Upper lobe of left lung (tissue), 6 donors: ENCODE measurements around the gene DTNB. TPM values are rescaled to one million over a fixed set of nuclear protein-coding genes. Genes with fewer than 3 reads are reported as not detected.
A peak's percentile ranks its signal among the peaks of the same experiment; 100 is the strongest.

Experiments
- ATAC-seq, 2 donors: fragments of 200-7000 bp; cut with Tn5 transposase; one replicate each; pipeline ENCODE4 v1.9.1; 2022; ENCODE audit warnings: mild to moderate bottlenecking in 2 of 2, moderate library complexity in 2 of 2; ENCODE audit not compliant: low FRiP score in 2 of 2
- DNase-seq, 2 donors: peaks; one replicate each; pipeline ENCODE4 v3.0.0-alpha.2; 2019 to 2020
- H3K27ac ChIP-seq, 4 donors: fragments of 200-600 bp; sonication (generic); one replicate each; pipeline ENCODE4 v1.5.1; 2016 to 2019
- H3K27me3 ChIP-seq, 4 donors: fragments of 200-600 bp; sonication (generic); one replicate each; pipeline ENCODE4 v1.5.1; 2017 to 2019
- H3K36me3 ChIP-seq, 4 donors: fragments of 200-600 bp; sonication (generic); one replicate each; pipeline ENCODE4 v1.5.1; 2016 to 2019
- H3K4me1 ChIP-seq, 4 donors: fragments of 200-600 bp; sonication (generic); one replicate each; pipeline ENCODE4 v1.5.1; 2018 to 2019
- H3K4me3 ChIP-seq, 4 donors: fragments of 200-600 bp; sonication (generic); one replicate each; pipeline ENCODE4 v1.5.1; 2017 to 2019; ENCODE audit warnings: mild to moderate bottlenecking in 2 of 4, moderate library complexity in 1 of 4
- H3K9me3 ChIP-seq, 4 donors: fragments of 200-600 bp; sonication (generic); one replicate each; pipeline ENCODE4 v1.5.1; 2018 to 2019
- CTCF ChIP-seq, 6 experiments: fragments of 450-650 bp in 4 of 6; fragments of 200-600 bp in 2 of 6; sonication (generic) in 2 of 6; IDR thresholded peaks; one replicate each; pipeline ENCODE4 v1.5.1; 2016 to 2019; ENCODE audit warnings: antibody characterized with exemption in 6 of 6
- EP300 ChIP-seq, 4 donors: sonication (generic); formaldehyde crosslinking; IDR thresholded peaks; one replicate each; pipeline ENCODE4 v1.5.1; 2017; ENCODE audit warnings: antibody characterized with exemption in 4 of 4, control low read depth in 2 of 4
- POLR2A ChIP-seq, 4 donors: fragments of 450-650 bp; IDR thresholded peaks; one replicate each; pipeline ENCODE4 v1.5.1; 2016 to 2017; ENCODE audit warnings: antibody characterized with exemption in 4 of 4, mild to moderate bottlenecking in 2 of 4
- POLR2AphosphoS5 ChIP-seq, 2 donors: sonication (generic); formaldehyde crosslinking; IDR thresholded peaks; one replicate each; pipeline ENCODE4 v1.5.1; 2017; ENCODE audit warnings: antibody characterized with exemption in 2 of 2
- WGBS, 2 donors: methylation state at CpG; one replicate each; pipeline ENCODE4 v1.1.5; 2017 to 2018; 5-methylcytosine and 5-hydroxymethylcytosine counted together
- total RNA-seq, 6 donors: library from RNA; depleted of rRNA in 4 of 6; stranded (reverse); fragments of >200 nt in 4 of 6; gene quantifications; one replicate each; pipeline versions ENCODE4 v1.1.0 to v1.2.1, GENCODE V29; 2016 to 2021
- donor health status: DM: no; HTN: no; CAD: no; lungs with moderate emphysema.
- donor health status: DM: no; HTN: yes; CAD: no; lungs with severe emphysema.

Gene DTNB
- total RNA-seq, 6 donors from 2014 or later = 19.3 to 59.7 (median 25.6) TPM

GRCh38 chr2:25532521-25532920, 140.9 kb downstream of the DTNB start:
- 66 to 86% methylated on average over 2 of the region's 2 CpGs for WGBS, 2 donors
- H3K27me3 ChIP-seq = no peaks in the 10 kb centered on the region
- no peak overlapping the region for H3K27ac ChIP-seq
- no peaks in the 10 kb centered on the region for H3K4me1 ChIP-seq
- DNase-seq (no peak), ATAC-seq (no peak)
- no peak overlapping the region for H3K4me3 ChIP-seq
- H3K36me3 ChIP-seq = peaks cover 0 to 3% (median 0%) of the 10 kb centered on the region in 4 donors
- no peak for TF ChIP-seq EP300 (IDR thresholded peaks at IDR 0.05)
- TF ChIP-seq CTCF (IDR thresholded peaks at IDR 0.05) = no peak
- no peak for TF ChIP-seq POLR2AphosphoS5 (IDR thresholded peaks at IDR 0.05)
- TF ChIP-seq POLR2A (IDR thresholded peaks at IDR 0.05) = no peak
- H3K9me3 ChIP-seq = no peaks in the 10 kb centered on the region

- no peaks in the 10 kb centered on the region for H3K27me3 ChIP-seq
- no peaks in the 10 kb centered on the region for H3K9me3 ChIP-seq
- no peak for ATAC-seq
- no peaks in the 10 kb centered on the region for H3K36me3 ChIP-seq
- H3K27ac ChIP-seq = no peak overlapping the region
- no peak for TF ChIP-seq CTCF (IDR thresholded peaks at IDR 0.05)
- TF ChIP-seq POLR2AphosphoS5 (IDR thresholded peaks at IDR 0.05) = no peak
- no peak for TF ChIP-seq POLR2A (IDR thresholded peaks at IDR 0.05)
- TF ChIP-seq EP300 (IDR thresholded peaks at IDR 0.05) = no peak
- no peak overlapping the region for H3K4me3 ChIP-seq
- 80 to 95% methylated on average over 3 of the region's 3 CpGs for WGBS, 2 donors
- no peaks in the 10 kb centered on the region for H3K4me1 ChIP-seq
- DNase-seq = no peak
Measured at GRCh38 chr2:25529034-25529433, 144.3 kb downstream of the DTNB start.

- no peaks in the 10 kb centered on the region for H3K27me3 ChIP-seq
- H3K4me1 ChIP-seq = no peaks in the 10 kb centered on the region
- no peak overlapping the region for H3K27ac ChIP-seq
- no peaks in the 10 kb centered on the region for H3K9me3 ChIP-seq
- TF ChIP-seq POLR2AphosphoS5 (IDR thresholded peaks at IDR 0.05) (no peak), EP300 (IDR thresholded peaks at IDR 0.05) (no peak), POLR2A (IDR thresholded peaks at IDR 0.05) (no peak), CTCF (IDR thresholded peaks at IDR 0.05) (no peak)
- H3K4me3 ChIP-seq = no peak overlapping the region
- DNase-seq (no peak), ATAC-seq (no peak)
- H3K36me3 ChIP-seq = no peaks in the 10 kb centered on the region
- WGBS, 2 donors = 93 to 95% methylated on average over 4 of the region's 4 CpGs
Measured at GRCh38 chr2:25528173-25528572, 145.2 kb downstream of the DTNB start.

GRCh38 chr2:25524507-25524906, 148.9 kb downstream of the DTNB start:
- H3K4me3 ChIP-seq = no peak overlapping the region
- H3K4me1 ChIP-seq = peaks cover 6 to 9% (median 7%) of the 10 kb centered on the region in 4 donors
- no peaks in the 10 kb centered on the region for H3K27me3 ChIP-seq
- DNase-seq (no peak), ATAC-seq (no peak)
- 96 to 97% methylated on average over 5 of the region's 5 CpGs for WGBS, 2 donors
- no peaks in the 10 kb centered on the region for H3K9me3 ChIP-seq
- TF ChIP-seq CTCF (IDR thresholded peaks at IDR 0.05) = no peak
- TF ChIP-seq POLR2AphosphoS5 (IDR thresholded peaks at IDR 0.05) = no peak
- TF ChIP-seq POLR2A (IDR thresholded peaks at IDR 0.05) = no peak
- TF ChIP-seq EP300 (IDR thresholded peaks at IDR 0.05) = no peak
- H3K27ac ChIP-seq = no peak overlapping the region
- no peaks in the 10 kb centered on the region for H3K36me3 ChIP-seq

GRCh38 chr2:25523060-25523459, 150.3 kb downstream of the DTNB start:
- ATAC-seq (peak in 1 of 2 donors; percentile 53), DNase-seq (no peak)
- H3K27ac ChIP-seq = no peak overlapping the region
- no peaks in the 10 kb centered on the region for H3K9me3 ChIP-seq
- no peak overlapping the region for H3K4me3 ChIP-seq
- H3K36me3 ChIP-seq = no peaks in the 10 kb centered on the region
- no peaks in the 10 kb centered on the region for H3K27me3 ChIP-seq
- TF ChIP-seq POLR2A (IDR thresholded peaks at IDR 0.05) (no peak), CTCF (IDR thresholded peaks at IDR 0.05) (no peak), EP300 (IDR thresholded peaks at IDR 0.05) (no peak), POLR2AphosphoS5 (IDR thresholded peaks at IDR 0.05) (no peak)
- WGBS, 2 donors = 83 to 89% methylated on average over 4 of the region's 4 CpGs
- H3K4me1 ChIP-seq = peaks cover 6 to 9% (median 7%) of the 10 kb centered on the region in 4 donors
